Tibial artery (tissue), 4 donors: ENCODE data around the gene TAS2R39.
"Not testable (repeated sequence)": the region's sequence is repeated elsewhere in the genome, so short reads cannot be mapped to it uniquely, and the experiment has no call there.

Experiments
- DNase-seq, 2 donors: peaks; one replicate each; pipeline ENCODE4 v3.0.0-alpha.2; 2019
- H3K27ac ChIP-seq, 2 donors: fragments of 200-600 bp; sonication (generic) in 1 of 2; 1 replicate in 1 of 2; 2 replicates in 1 of 2; pipeline ENCODE4 v1.5.1; 2018 to 2019; ENCODE audit warnings: mild to moderate bottlenecking in 1 of 2
- H3K27me3 ChIP-seq, 2 donors: fragments of 200-600 bp; sonication (generic) in 1 of 2; one replicate each; pipeline versions ENCODE4 v1.5.1 to v1.6.0; 2016 to 2019
- H3K36me3 ChIP-seq, 3 donors: fragments of 200-600 bp; sonication (generic) in 2 of 3; one replicate each; pipeline ENCODE4 v1.5.1; 2016 to 2019; ENCODE audit warnings: mild to moderate bottlenecking in 2 of 3
- H3K4me1 ChIP-seq, 4 donors: fragments of 200-600 bp; sonication (generic) in 2 of 4; 1 replicate in 3 of 4; 2 replicates in 1 of 4; pipeline ENCODE4 v1.5.1; 2016 to 2019
- H3K4me3 ChIP-seq, 2 donors: fragments of 200-600 bp; sonication (generic) in 1 of 2; 1 replicate in 1 of 2; 2 replicates in 1 of 2; pipeline ENCODE4 v1.5.1; 2018 to 2019; ENCODE audit warnings: mild to moderate bottlenecking in 2 of 2
- H3K9me3 ChIP-seq, 3 donors: fragments of 200-600 bp; sonication (generic) in 1 of 3; one replicate each; pipeline ENCODE4 v1.5.1; 2016 to 2019
- intact Hi-C: fragments of 100-400 bp; cut with DNase I; formaldehyde crosslinking; loops from one replicate; pipeline ENCODE4 v1.15.0; 2023; ENCODE audit warnings: low total_unique reads
- TF ChIP-seq, protein P1 (sequence below), 2 experiments: fragments of 200-600 bp in 1 of 2; fragments of 450-650 bp in 1 of 2; IDR thresholded peaks; one replicate each; pipeline ENCODE4 v1.5.1; 2017 to 2019; ENCODE audit warnings: antibody characterized with exemption in 2 of 2, mild to moderate bottlenecking in 1 of 2, moderate library complexity in 1 of 2

TAS2R39 gene

GRCh38 chr7:143172354-143172753 is 10.9 kb upstream of the TAS2R39 start:
- Histone ChIP-seq H3K4me1 (peaks cover 0 to 3% (median 0%) of the 10 kb centered on the region in 4 donors), H3K4me3 (no peak overlapping the region), H3K9me3 (peaks cover 0 to 3% (median 0%) of the 10 kb centered on the region in 3 donors), H3K27me3 (no peaks in the 10 kb centered on the region), H3K36me3 (no peaks in the 10 kb centered on the region), H3K27ac (no peak overlapping the region)
- TF ChIP-seq, protein P1, sequence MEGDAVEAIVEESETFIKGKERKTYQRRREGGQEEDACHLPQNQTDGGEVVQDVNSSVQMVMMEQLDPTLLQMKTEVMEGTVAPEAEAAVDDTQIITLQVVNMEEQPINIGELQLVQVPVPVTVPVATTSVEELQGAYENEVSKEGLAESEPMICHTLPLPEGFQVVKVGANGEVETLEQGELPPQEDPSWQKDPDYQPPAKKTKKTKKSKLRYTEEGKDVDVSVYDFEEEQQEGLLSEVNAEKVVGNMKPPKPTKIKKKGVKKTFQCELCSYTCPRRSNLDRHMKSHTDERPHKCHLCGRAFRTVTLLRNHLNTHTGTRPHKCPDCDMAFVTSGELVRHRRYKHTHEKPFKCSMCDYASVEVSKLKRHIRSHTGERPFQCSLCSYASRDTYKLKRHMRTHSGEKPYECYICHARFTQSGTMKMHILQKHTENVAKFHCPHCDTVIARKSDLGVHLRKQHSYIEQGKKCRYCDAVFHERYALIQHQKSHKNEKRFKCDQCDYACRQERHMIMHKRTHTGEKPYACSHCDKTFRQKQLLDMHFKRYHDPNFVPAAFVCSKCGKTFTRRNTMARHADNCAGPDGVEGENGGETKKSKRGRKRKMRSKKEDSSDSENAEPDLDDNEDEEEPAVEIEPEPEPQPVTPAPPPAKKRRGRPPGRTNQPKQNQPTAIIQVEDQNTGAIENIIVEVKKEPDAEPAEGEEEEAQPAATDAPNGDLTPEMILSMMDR (IDR thresholded peaks at IDR 0.05): no peak
- intact Hi-C loops: no loop called here
- no peak for DNase-seq

- no peak for DNase-seq
- intact Hi-C loops: no loop called here
- no peaks in the 10 kb centered on the region for H3K27me3 ChIP-seq
- no peak overlapping the region for H3K4me3 ChIP-seq
- TF ChIP-seq, protein P1 (IDR thresholded peaks at IDR 0.05): no peak
- peaks cover 0 to 16% (median 12%) of the 10 kb centered on the region in 3 donors for H3K9me3 ChIP-seq
- H3K36me3 ChIP-seq: no peaks in the 10 kb centered on the region
- H3K4me1 ChIP-seq: no peaks in the 10 kb centered on the region
- no peak overlapping the region for H3K27ac ChIP-seq
Measured at GRCh38 chr7:143176128-143176527, 7.1 kb upstream of the TAS2R39 start.

GRCh38 chr7:143177374-143178119 is 5.7 kb upstream of the TAS2R39 start:
- no peak for DNase-seq
- Histone ChIP-seq H3K36me3 (no peaks in the 10 kb centered on the region), H3K9me3 (peaks cover 0 to 16% (median 12%) of the 10 kb centered on the region in 3 donors), H3K27me3 (no peaks in the 10 kb centered on the region), H3K27ac (no peak overlapping the region), H3K4me3 (no peak overlapping the region), H3K4me1 (no peaks in the 10 kb centered on the region)
- TF ChIP-seq, protein P1 (IDR thresholded peaks at IDR 0.05): no peak
- intact Hi-C loops: no loop called here

GRCh38 chr7:143180771-143181170 is 2.4 kb upstream of the TAS2R39 start:
- H3K36me3 ChIP-seq, intact Hi-C loops, H3K4me1 ChIP-seq: not testable (repeated sequence)

DNA sequence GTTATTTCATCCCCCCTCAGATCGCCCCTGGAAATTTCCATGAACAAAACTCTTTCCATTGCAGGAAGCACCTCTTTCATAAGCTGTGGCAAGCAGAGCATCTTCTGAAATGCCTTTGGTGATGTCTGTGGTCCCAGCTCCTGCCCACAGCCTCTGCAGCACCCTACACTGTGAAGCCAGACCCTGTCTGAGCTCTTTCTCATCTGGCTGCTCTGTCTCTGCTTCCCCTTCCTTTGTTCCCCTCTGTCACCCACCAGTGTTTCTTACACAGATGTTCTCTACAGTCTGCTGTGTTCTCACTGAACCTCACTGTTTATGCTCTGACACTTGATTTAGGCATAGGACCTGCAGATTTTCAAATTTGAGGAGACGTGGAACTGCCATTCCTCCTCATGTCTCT is 1.9 kb upstream of the TAS2R39 start:
- Histone ChIP-seq H3K27me3 (no peaks in the 10 kb centered on the region), H3K4me1 (no peaks in the 10 kb centered on the region)
- intact Hi-C loops: no loop called here

More at GRCh38 chr7:143180771-143181170, 2.4 kb upstream of the TAS2R39 start:
- DNase-seq, H3K4me3 ChIP-seq, H3K27ac ChIP-seq, H3K27me3 ChIP-seq: not testable (repeated sequence)
- peaks cover 0 to 16% (median 12%) of the 10 kb centered on the region in 3 donors for H3K9me3 ChIP-seq

GRCh38 chr7:143185551-143185950 is 2.3 kb downstream of the TAS2R39 start:
- TF ChIP-seq, protein P1 (IDR thresholded peaks at IDR 0.05): no peak
- no peaks in the 10 kb centered on the region for H3K9me3 ChIP-seq

More for the DNA sequence above, 1.9 kb upstream of the TAS2R39 start:
- no peaks in the 10 kb centered on the region for H3K36me3 ChIP-seq
- no peak overlapping the region for H3K4me3 ChIP-seq
- no peak for DNase-seq
- H3K9me3 ChIP-seq: peaks cover 0 to 16% (median 12%) of the 10 kb centered on the region in 3 donors
- TF ChIP-seq, protein P1 (IDR thresholded peaks at IDR 0.05): no peak
- no peak overlapping the region for H3K27ac ChIP-seq

More at GRCh38 chr7:143185551-143185950, 2.3 kb downstream of the TAS2R39 start:
- Histone ChIP-seq H3K4me3 (no peak overlapping the region), H3K4me1 (no peaks in the 10 kb centered on the region), H3K36me3 (no peaks in the 10 kb centered on the region), H3K27ac (no peak overlapping the region), H3K27me3 (no peaks in the 10 kb centered on the region)
- intact Hi-C loops: no loop called here
- DNase-seq: no peak
